HepG2 (cell line): ENCODE data around the gene CPT1C. TPM values are rescaled to one million over a fixed set of nuclear protein-coding genes. Genes with fewer than 3 reads are reported as not detected.

Experiments
- DDIT3 ChIP-seq: sonication (generic); formaldehyde crosslinking; IDR thresholded peaks from 2 replicates; pipeline ENCODE4 v1.4.0; 2020; ENCODE audit warnings: mild to moderate bottlenecking, missing genetic modification reagents
- EED ChIP-seq: sonication (generic); formaldehyde crosslinking; IDR thresholded peaks from 2 replicates; pipeline ENCODE4 v1.5.0; 2020; ENCODE audit warnings: mild to moderate bottlenecking, missing genetic modification reagents
- NCOA1 ChIP-seq: sonication (generic); formaldehyde crosslinking; IDR thresholded peaks from 2 replicates; pipeline ENCODE4 v1.9.0; 2021; ENCODE audit warnings: missing genetic modification reagents
- NKX3-1 ChIP-seq: sonication (generic); formaldehyde crosslinking; IDR thresholded peaks from 2 replicates; pipeline ENCODE4 v1.5.0; 2020; ENCODE audit warnings: missing genetic modification reagents
- SRSF9 ChIP-seq: fragments of 200-400 bp; formaldehyde crosslinking; IDR thresholded peaks from 2 replicates; pipeline ENCODE4 v1.6.1; 2018; ENCODE audit warnings: borderline replicate concordance, mild to moderate bottlenecking, low read depth, low read length; ENCODE audit not compliant: insufficient read depth, poor library complexity, severe bottlenecking
- TCF12 ChIP-seq, 2 experiments: fragments of 450-650 bp in 1 of 2; sonication (generic) in 1 of 2; formaldehyde crosslinking in 1 of 2; IDR thresholded peaks; 2 replicates each; pipeline versions ENCODE4 v1.6.1 to v1.8.0; 2017 to 2022; ENCODE audit warnings: antibody characterized with exemption in 1 of 2, mild to moderate bottlenecking in 1 of 2, missing genetic modification reagents in 1 of 2, moderate library complexity in 1 of 2
- ZBTB37 ChIP-seq: sonication (generic); formaldehyde crosslinking; IDR thresholded peaks from 2 replicates; pipeline ENCODE4 v1.4.0; 2020; ENCODE audit warnings: mild to moderate bottlenecking, missing genetic modification reagents
- ZNF12 ChIP-seq: sonication (generic); formaldehyde crosslinking; IDR thresholded peaks from 2 replicates; pipeline ENCODE4 v1.5.0; 2020; ENCODE audit warnings: missing genetic modification reagents
- ZNF18 ChIP-seq: sonication (generic); formaldehyde crosslinking; IDR thresholded peaks from 2 replicates; pipeline ENCODE4 v1.8.0; 2022; ENCODE audit warnings: mild to moderate bottlenecking, missing genetic modification reagents; ENCODE audit not compliant: insufficient replicate concordance
- ZNF232 ChIP-seq: sonication (generic); formaldehyde crosslinking; IDR thresholded peaks from 2 replicates; pipeline ENCODE4 v1.4.0; 2020; ENCODE audit warnings: missing genetic modification reagents, borderline replicate concordance
- ZNF3 ChIP-seq: IDR thresholded peaks from 2 replicates; pipeline ENCODE4 v1.7.0; 2017; ENCODE audit warnings: inconsistent platforms
- ZNF510 ChIP-seq: sonication (generic); formaldehyde crosslinking; IDR thresholded peaks from 2 replicates; pipeline ENCODE4 v1.4.0; 2020; ENCODE audit warnings: low read depth, mild to moderate bottlenecking, missing genetic modification reagents
- ZNF512 ChIP-seq: sonication (generic); formaldehyde crosslinking; IDR thresholded peaks from 2 replicates; pipeline ENCODE4 v1.4.0; 2020; ENCODE audit warnings: mild to moderate bottlenecking, missing genetic modification reagents
- ZNF513 ChIP-seq: sonication (generic); formaldehyde crosslinking; conservative IDR thresholded peaks from 2 replicates; pipeline ENCODE4 v1.5.0; 2020; ENCODE audit warnings: missing genetic modification reagents
- ZNF746 ChIP-seq: sonication (generic); formaldehyde crosslinking; IDR thresholded peaks from 2 replicates; pipeline ENCODE4 v1.8.0; 2022; ENCODE audit warnings: mild to moderate bottlenecking, missing genetic modification reagents
- ZNF780A ChIP-seq: sonication (generic); formaldehyde crosslinking; IDR thresholded peaks from 2 replicates; pipeline ENCODE4 v1.8.0; 2022; ENCODE audit warnings: mild to moderate bottlenecking, missing genetic modification reagents, moderate library complexity
- ZUFSP ChIP-seq: sonication (generic); formaldehyde crosslinking; IDR thresholded peaks from 2 replicates; pipeline ENCODE4 v1.9.0; 2021; ENCODE audit warnings: missing genetic modification reagents, mild to moderate bottlenecking, borderline replicate concordance
- polyA plus RNA-seq, 8 experiments: library from polyadenylated mRNA; depleted of rRNA in 3 of 8; stranded (reverse) in 7 of 8; unstranded in 1 of 8; fragments of >200 nt; fragmentation: Illumina TruSeq in 4 of 8; extraction: Trizol in 4 of 8; gene quantifications; 2 replicates each; pipeline versions ENCODE4 v1.2.1 to v1.2.3, GENCODE V29; 2011 to 2016; ENCODE audit warnings: low read depth in 4 of 8, missing spikeins in 1 of 8, mixed read lengths in 1 of 8; ENCODE audit not compliant: insufficient read depth in 1 of 8
- total RNA-seq, 5 experiments: library from RNA; depleted of rRNA; stranded (reverse); fragments of >200 nt; fragmentation: Illumina TruSeq; extraction: Trizol; gene quantifications; 2 replicates each; pipeline ENCODE4 v1.2.3, GENCODE V29; 2016; ENCODE audit warnings: low read depth in 1 of 5
- TF ChIP-seq, protein P1 (sequence below): sonication (generic); formaldehyde crosslinking; IDR thresholded peaks from 2 replicates; pipeline ENCODE4 v1.4.0; 2020; ENCODE audit warnings: missing genetic modification reagents

CPT1C gene
- total and polyA plus RNA-seq, 2 of the 13 experiments (the other 11 are each of a cell fraction or from before 2014, with no cell fraction given) = 0.18 TPM; not detected in 1

DNA sequence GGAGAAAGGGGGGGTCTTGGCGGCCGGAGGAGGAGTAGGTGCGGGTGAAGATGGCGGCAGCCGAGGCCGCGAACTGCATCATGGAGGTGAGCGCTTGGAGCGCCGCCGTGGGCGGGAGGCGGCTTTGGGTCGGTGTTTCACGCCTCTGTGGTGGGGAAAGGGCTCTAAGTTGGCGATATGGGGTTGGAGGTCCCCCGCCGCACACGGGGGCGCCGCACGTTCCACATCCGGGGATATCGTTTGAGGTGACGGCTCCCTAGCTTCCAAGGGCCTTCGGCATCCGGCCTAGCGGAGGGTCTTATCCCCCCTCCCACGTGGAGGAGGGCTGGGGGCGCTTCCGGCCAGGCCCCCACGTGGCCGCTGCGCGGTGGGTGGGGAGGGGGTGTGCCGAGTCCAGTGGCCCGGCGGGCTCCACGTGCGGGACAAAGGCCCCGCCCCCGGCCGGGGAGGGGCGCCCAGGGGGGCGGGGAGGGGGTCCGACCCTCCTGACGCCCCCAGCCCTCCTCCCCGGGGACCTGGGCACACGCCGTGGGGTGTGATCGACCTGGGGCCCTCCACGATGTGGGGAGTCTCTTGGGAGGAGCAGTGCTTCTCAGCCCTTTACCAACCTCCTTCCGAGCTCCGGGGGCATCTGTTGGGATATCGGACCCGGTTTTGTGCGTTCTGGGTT lies 13.6 kb upstream of the CPT1C start, which contains the start of gene PRMT1 (continued):
- TF ChIP-seq SRSF9 = no peak
- TF ChIP-seq ZNF510 (CRISPR knock-in tag) = no peak
- TF ChIP-seq TCF12 (IDR thresholded peaks at IDR 0.05) = no peak
- 0 out of 2 replicates have a peak, but pooled peaks have one; percentile 35 for TF ChIP-seq TCF12 (CRISPR knock-in tag; IDR thresholded peaks at IDR 0.05)
- no peak for TF ChIP-seq ZNF512 (CRISPR knock-in tag)
- TF ChIP-seq ZNF746 (CRISPR knock-in tag) = no peak
- TF ChIP-seq ZNF780A (CRISPR knock-in tag) = no peak
- TF ChIP-seq ZNF12 (CRISPR knock-in tag) = no peak
- TF ChIP-seq, protein P1, sequence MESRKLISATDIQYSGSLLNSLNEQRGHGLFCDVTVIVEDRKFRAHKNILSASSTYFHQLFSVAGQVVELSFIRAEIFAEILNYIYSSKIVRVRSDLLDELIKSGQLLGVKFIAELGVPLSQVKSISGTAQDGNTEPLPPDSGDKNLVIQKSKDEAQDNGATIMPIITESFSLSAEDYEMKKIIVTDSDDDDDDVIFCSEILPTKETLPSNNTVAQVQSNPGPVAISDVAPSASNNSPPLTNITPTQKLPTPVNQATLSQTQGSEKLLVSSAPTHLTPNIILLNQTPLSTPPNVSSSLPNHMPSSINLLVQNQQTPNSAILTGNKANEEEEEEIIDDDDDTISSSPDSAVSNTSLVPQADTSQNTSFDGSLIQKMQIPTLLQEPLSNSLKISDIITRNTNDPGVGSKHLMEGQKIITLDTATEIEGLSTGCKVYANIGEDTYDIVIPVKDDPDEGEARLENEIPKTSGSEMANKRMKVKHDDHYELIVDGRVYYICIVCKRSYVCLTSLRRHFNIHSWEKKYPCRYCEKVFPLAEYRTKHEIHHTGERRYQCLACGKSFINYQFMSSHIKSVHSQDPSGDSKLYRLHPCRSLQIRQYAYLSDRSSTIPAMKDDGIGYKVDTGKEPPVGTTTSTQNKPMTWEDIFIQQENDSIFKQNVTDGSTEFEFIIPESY = no peak
- TF ChIP-seq ZNF3 (CRISPR knock-in tag) = no peak
- no peak for TF ChIP-seq ZUFSP (CRISPR knock-in tag)
- TF ChIP-seq ZNF18 (CRISPR knock-in tag) = no peak
- no peak for TF ChIP-seq DDIT3 (CRISPR knock-in tag)
- no peak for TF ChIP-seq NCOA1 (CRISPR knock-in tag)
- no peak for TF ChIP-seq ZBTB37 (CRISPR knock-in tag)
- TF ChIP-seq NKX3-1 (CRISPR knock-in tag) = no peak
- no peak for TF ChIP-seq EED (CRISPR knock-in tag)
- TF ChIP-seq ZNF232 (CRISPR knock-in tag) = 0 out of 2 replicates have a peak, but pooled peaks have one; percentile 46
- TF ChIP-seq ZNF513 (CRISPR knock-in tag) = no peak
